ENCODE data around the gene ASIC4. TPM values are rescaled to one million over a fixed set of nuclear protein-coding genes. Genes with fewer than 3 reads are reported as not detected.
A peak's percentile ranks its signal among the peaks of the same experiment; 100 is the strongest.

ASIC4 gene
- total RNA-seq, 1 experiment from 2014 or later = not detected

DNA sequence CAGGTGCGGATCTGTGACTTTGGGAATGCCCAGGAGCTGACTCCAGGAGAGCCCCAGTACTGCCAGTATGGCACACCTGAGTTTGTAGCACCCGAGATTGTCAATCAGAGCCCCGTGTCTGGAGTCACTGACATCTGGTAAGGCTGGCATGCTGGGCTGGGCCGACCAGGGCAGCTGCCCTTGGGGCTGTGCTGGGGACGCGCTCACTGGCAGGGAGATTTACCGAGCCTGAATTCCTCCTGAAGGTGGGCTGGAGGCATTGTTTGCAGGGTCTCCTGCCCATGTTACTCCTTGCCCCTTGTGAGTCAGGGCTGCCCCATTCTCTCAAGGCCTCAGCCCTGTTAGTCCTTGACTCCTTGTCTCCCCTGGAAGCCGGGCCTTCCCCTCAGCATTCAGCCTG, 34.3 kb upstream of the ASIC4 start:
- no peak for DNase-seq (ENCODE audit: low spot score)

DNA sequence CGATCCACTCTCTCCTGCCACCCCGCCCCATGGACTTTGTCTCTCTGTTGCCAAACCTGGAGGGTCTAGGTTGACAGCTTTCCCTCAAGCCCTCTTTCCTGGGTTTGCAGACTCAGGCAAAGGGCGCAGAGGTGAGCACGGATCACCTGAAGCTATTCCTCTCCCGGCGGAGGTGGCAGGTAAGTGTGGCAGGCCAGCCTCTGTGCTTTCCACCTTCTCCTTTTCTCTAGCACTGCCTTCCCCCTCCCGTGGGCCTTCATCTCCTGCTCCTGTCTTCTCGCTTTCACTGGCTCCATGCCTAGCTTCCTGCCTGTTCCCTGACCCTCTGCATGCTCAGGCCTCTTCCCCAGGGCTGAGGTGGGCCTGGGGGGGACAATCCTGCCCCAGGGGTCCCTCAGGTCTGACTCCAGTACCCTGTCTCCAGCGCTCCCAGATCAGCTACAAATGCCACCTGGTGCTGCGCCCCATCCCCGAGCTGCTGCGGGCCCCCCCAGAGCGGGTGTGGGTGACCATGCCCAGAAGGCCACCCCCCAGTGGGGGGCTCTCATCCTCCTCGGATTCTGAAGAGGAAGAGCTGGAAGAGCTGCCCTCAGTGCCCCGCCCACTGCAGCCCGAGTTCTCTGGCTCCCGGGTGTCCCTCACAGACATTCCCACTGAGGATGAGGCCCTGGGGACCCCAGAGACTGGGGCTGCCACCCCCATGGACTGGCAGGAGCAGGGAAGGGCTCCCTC, 31.4 kb upstream of the ASIC4 start:
- no peak for DNase-seq (ENCODE audit: low spot score)

DNA sequence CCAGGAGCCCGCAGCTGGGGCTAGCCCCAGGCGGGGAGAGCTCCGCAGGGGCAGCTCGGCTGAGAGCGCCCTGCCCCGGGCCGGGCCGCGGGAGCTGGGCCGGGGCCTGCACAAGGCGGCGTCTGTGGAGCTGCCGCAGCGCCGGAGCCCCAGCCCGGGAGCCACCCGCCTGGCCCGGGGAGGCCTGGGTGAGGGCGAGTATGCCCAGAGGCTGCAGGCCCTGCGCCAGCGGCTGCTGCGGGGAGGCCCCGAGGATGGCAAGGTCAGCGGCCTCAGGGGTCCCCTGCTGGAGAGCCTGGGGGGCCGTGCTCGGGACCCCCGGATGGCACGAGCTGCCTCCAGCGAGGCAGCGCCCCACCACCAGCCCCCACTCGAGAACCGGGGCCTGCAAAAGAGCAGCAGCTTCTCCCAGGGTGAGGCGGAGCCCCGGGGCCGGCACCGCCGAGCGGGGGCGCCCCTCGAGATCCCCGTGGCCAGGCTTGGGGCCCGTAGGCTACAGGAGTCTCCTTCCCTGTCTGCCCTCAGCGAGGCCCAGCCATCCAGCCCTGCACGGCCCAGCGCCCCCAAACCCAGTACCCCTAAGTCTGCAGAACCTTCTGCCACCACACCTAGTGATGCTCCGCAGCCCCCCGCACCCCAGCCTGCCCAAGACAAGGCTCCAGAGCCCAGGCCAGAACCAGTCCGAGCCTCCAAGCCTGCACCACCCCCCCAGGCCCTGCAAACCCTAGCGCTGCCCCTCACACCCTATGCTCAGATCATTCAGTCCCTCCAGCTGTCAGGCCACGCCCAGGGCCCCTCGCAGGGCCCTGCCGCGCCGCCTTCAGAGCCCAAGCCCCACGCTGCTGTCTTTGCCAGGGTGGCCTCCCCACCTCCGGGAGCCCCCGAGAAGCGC, 30.6 kb upstream of the ASIC4 start:
- DNase-seq (ENCODE audit: low spot score) = no peak

DNA sequence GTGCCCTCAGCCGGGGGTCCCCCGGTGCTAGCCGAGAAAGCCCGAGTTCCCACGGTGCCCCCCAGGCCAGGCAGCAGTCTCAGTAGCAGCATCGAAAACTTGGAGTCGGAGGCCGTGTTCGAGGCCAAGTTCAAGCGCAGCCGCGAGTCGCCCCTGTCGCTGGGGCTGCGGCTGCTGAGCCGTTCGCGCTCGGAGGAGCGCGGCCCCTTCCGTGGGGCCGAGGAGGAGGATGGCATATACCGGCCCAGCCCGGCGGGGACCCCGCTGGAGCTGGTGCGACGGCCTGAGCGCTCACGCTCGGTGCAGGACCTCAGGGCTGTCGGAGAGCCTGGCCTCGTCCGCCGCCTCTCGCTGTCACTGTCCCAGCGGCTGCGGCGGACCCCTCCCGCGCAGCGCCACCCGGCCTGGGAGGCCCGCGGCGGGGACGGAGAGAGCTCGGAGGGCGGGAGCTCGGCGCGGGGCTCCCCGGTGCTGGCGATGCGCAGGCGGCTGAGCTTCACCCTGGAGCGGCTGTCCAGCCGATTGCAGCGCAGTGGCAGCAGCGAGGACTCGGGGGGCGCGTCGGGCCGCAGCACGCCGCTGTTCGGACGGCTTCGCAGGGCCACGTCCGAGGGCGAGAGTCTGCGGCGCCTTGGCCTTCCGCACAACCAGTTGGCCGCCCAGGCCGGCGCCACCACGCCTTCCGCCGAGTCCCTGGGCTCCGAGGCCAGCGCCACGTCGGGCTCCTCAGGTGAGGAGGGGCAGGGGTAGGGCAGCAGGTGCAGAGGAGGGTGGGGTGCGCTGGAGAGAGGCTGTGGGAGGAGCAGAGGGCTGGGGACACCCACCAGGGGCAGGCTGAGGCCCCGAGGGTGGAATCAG, 29.7 kb upstream of the ASIC4 start:
- no peak for DNase-seq (ENCODE audit: low spot score)

DNA sequence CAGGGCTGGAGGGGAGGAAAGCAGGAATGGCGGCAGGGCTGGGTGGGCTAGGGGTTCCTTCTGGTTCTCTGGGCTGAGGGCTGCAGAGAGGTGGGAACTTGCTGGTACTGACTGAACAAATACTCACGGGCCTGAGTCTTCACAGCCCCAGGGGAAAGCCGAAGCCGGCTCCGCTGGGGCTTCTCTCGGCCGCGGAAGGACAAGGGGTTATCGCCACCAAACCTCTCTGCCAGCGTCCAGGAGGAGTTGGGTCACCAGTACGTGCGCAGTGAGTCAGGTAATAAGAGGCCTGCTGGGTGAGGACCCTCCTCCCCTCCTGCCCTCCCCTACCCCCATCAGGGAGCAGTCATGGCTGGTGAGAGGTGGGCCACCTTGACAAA, 29.1 kb upstream of the ASIC4 start:
- no peak for DNase-seq (ENCODE audit: low spot score)

DNA sequence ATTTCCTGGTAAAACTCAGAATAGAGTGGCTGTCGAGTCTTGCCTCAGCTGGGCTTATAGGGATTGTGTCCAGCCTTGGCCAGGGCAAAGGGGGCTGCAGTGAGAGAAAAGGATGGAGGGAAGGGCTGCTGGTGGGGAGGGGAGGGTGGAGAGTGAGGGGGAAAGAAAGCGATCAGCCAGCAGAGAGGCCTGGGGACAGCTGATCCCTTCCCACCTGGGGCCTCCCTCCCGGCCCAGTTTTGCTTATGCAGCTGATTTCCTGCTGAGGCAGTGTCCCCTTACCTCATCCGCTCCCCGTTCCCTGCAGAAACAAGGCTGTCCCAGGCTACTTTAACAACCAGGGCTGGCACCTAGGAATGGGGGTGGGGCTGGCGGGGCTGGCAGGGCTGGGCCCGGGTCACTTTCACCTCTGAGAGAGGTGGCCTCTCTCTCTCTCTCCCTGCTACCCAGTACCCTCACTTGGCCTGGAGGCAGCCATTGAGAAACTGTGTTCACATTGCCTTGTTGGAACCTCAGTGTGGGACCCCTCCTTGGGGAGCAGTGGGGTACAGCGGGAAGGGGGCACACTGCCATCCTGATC, 27.8 kb upstream of the ASIC4 start:
- DNase-seq (ENCODE audit: low spot score) = no peak

DNA sequence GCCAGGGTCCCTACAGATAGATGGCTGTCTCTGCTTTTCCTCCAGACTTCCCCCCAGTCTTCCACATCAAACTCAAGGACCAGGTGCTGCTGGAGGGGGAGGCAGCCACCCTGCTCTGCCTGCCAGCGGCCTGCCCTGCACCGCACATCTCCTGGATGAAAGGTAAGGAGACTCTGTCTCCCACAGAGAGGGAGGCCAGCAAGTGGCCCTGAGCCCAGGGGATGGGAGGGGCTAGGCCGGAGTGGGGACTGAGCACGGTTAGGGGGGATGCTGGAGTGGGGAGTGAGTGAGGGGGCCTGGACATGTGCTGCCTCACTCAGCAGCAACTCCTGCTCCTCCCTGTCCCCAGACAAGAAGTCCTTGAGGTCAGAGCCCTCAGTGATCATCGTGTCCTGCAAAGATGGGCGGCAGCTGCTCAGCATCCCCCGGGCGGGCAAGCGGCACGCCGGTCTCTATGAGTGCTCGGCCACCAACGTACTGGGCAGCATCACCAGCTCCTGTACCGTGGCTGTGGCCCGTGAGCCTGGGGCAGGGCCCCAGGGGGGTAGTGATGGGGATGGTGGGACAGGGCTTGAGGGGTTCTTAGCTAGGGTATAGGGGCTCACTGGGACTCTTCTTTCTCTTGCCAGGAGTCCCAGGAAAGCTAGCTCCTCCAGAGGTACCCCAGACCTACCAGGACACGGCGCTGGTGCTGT, 26.0 kb upstream of the ASIC4 start:
- no peak for DNase-seq (ENCODE audit: low spot score)

DNA sequence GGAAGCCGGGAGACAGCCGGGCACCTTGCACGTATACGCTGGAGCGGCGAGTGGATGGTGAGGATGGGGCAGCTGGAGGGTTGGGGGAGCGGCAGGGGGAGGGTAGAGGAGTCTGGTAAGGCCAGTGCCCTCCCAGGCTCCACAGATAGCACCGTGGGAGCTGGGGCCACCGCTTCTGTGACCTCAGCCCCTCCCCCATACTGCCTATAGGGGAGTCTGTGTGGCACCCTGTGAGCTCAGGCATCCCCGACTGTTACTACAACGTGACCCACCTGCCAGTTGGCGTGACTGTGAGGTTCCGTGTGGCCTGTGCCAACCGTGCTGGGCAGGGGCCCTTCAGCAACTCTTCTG, 25.5 kb upstream of the ASIC4 start:
- DNase-seq (ENCODE audit: low spot score) = no peak

DNA sequence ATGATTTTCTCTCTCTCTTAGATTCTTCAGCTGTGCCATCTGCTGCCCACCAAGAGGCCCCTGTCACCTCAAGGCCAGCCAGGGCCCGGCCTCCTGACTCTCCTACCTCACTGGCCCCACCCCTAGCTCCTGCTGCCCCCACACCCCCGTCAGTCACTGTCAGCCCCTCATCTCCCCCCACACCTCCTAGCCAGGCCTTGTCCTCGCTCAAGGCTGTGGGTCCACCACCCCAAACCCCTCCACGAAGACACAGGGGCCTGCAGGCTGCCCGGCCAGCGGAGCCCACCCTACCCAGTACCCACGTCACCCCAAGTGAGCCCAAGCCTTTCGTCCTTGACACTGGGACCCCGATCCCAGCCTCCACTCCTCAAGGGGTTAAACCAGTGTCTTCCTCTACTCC, 25.0 kb upstream of the ASIC4 start:
- DNase-seq (ENCODE audit: low spot score) = no peak

DNA sequence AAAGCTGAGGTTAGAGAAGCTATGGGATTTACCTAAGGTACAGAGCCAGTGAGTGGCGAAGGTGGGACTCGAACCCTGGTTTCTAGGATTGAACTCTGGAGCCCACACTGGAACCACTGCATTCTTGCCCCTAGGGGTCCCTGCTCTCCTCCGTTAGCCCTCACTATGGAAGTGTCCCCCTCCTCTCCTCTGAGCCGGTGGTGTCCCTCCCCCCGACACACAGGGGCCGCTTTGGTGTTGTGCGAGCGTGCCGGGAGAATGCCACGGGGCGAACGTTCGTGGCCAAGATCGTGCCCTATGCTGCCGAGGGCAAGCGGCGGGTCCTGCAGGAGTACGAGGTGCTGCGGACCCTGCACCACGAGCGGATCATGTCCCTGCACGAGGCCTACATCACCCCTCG, 24.1 kb upstream of the ASIC4 start:
- no peak for DNase-seq (ENCODE audit: low spot score)

DNA sequence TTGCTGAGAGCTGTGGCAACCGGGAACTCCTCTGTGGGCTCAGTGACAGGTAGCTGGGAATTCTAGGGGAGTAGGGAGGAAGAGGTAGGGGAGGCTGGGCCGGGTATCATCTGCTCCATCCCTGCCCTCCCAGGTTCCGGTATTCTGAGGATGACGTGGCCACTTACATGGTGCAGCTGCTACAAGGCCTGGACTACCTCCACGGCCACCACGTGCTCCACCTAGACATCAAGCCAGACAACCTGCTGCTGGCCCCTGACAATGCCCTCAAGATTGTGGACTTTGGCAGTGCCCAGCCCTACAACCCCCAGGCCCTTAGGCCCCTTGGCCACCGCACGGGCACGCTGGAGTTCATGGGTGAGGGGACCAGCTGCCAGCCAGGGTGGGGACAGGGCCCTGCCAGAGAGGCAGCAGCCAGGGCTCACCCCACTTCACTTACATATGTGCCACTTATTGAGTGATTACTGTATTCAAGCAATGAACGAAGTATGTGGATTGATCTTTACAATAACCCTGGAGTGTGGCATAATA, 23.6 kb upstream of the ASIC4 start:
- DNase-seq (ENCODE audit: low spot score) = no peak

DNA sequence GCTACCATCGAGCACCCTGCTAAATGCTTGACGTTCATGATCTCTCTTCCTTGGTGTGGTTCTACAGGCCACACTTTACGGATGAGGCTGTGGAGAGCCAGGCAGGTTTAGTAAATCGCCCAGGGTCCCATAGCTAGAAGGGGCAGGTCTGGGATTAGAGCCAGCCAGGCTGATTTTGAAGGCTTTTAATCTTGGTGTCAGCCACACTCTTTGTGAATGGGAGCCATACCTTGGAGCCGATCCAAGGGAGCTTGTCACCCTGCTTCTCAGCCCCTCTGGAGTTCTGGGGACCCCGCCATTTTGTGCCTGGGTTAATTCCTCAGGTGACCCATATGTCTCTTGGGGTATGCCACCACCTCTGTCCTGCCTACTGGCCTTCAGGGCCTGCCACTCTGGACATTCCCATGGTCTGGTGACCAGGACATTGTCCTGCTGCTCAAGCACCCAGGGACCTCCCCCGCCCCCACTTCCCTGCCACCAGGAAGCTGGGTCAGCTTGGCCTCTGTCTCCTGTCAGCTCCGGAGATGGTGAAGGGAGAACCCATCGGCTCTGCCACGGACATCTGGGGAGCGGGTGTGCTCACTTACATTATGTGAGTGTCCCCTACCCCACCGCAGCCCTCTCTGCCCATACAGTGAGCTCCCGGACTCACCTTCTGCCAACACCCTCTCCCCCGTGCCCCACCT, 22.9 kb upstream of the ASIC4 start:
- DNase-seq (ENCODE audit: low spot score) = no peak

DNA sequence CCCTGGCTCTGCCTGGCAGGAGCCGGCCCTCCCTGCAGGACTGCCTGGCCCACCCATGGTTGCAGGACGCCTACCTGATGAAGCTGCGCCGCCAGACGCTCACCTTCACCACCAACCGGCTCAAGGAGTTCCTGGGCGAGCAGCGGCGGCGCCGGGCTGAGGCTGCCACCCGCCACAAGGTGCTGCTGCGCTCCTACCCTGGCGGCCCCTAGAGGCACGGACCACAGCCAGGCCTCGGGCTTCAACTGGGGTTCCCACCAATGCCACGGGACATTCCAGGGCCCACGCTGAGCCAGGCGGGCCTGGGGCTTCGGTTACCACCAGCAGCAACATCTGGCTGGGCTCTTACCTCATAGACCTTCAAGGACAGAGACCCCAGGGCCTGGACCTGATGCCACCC, 21.7 kb upstream of the ASIC4 start:
- no peak for DNase-seq (ENCODE audit: low spot score)

DNA sequence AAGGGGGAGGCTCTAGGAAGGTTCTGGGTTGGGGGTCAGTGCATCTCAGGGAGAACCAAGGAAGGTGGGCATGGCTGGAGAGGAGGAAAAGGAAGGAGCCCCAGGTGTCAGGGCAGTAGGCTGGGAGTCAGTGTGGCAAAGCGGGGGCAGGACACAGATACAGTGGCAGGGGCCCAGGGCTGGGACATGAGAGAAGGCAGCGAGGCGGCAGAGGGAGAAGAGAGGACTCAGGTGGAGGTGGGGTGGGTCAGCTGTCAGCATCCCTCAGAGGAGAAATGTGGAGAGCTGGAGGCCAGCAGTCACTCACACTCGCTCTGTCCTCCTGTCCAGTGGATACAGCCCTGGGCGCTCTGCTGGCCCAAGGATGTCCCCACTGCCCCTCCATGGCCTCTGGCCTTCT, 21.2 kb upstream of the ASIC4 start:
- DNase-seq (ENCODE audit: low spot score) = no peak

DNA sequence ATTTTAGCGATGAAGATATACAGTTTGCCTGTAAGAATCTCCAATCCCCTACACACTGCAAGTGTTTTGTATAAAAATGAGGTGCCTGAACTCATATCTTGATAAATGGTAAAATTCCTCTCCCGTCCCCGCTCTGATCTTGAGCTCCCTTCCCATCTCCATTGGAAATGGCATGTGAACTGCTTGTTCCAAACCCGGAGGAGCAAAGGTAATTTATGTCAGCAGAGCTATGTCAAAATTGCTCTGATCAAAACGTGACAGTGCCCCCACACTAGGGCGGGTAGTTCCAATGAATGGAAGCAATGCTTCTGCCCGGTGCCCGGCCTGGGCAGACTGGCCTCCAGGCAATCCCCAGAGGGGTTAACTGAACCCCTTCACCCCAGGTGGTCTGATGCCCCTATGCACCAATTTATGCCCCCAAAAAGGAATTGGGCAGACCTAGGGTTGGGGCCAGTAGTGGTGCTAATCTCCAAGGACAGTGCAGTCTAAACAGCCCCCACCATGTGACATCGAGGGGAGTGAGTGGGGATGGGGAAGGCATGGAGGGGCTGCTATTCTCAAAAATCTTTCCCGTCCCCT, 19.2 kb upstream of the ASIC4 start:
- no peak for DNase-seq (ENCODE audit: low spot score)

DNA sequence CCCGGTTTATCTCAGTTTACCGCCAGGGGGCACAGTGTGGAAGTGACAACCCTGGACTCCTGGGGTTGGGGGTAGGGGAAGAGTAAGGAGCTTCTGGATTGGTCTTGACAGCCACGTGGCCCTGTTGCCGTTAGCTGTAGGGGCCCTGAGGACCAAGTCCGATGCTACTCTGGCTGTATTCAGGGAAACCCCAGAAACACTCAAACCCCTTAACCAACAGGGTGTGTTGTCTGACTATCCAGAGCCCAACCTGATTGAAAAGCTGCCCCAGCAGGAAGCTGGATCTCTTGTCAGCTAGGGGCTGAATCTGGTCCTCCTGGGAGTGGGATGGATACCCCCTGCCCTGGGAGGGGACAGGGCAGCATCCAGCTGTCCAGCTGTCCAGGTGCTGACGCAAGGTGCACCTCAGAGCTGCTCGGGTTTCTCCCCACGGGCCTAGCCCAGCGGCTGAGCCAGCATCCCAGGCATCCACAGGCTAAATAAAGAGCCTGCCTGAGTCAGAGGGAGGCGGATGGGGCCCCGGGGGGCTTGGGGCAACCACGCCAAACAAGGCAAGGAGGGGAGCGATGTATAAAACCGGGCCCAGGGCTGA, 18.7 kb upstream of the ASIC4 start:
- DNase-seq (ENCODE audit: low spot score) = peak; percentile 53

DNA sequence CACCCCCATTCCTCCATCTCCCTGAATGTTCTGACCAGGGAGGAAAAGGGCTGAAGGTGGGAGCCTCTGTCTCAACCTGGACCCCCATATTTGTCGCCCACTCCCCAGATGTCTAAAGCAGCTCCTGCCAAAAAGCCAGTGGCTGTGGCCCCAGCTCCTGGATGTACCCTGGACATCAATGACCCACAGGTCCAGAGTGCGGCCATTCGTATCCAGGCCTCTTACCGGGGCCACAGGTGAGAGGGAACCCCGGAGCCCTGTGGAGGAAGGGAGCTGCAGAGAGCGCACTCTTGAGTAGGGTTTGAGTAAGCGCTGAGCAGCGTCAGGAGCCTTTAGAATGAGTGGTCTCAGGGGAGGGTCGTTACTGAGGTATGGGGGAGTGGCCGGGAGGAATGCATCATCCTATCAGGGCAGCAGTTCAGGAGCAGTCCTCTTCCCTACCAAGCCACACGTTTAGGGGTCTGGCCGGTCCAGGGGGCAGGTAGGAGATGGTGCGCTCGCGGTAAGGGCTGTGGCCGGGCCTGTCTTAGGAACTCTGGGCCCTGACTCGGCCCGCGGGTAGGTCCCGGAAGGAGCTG, 17.9 kb upstream of the ASIC4 start:
- DNase-seq (ENCODE audit: low spot score) = no peak

DNA sequence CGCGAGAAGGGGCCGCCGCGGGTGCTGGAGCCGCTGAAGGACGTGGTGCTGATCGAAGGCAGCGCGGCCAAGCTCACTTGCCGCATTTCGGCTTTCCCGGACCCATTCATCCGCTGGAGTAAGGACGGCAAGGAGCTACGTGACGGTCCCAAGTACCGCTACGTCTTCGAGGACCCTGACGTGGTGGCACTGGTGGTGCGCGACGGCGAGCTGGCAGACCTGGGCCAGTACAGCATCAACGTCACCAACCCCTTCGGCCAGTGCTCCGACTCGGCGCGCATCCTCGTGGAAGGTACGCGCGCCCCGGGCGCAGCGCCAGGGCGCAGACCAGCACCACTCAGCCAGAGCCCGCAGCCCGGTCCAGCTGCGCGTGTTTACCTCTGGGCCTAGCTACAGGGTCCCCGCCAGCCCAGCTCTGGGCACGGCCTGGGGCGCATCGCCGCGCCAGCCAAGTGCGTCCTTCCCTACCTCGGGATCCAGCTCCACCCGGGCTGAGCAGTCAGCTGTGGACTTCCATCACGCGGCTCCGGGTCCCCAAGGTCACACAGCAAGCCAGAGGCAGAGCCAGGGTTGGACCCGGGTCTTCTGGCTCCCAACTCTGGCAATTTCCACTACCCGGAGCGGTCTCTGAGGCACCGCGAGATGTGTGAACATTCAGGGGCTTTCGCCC, 17.3 kb upstream of the ASIC4 start:
- DNase-seq (ENCODE audit: low spot score) = no peak

All from H4 (cell line).